Esophagus squamous epithelium (tissue), 5 donors: ENCODE measurements around the gene CNTNAP4. TPM values are rescaled to one million over a fixed set of nuclear protein-coding genes. Genes with fewer than 3 reads are reported as not detected.

Source experiments
- DNase-seq: peaks from one replicate; lab custom pipeline; 2025; lab: John Stamatoyannopoulos, UW
- H3K27ac ChIP-seq, 4 donors: fragments of 200-600 bp; sonication (generic); one replicate each; pipeline ENCODE4 v1.5.1; 2016 to 2019; ENCODE audit warnings: mild to moderate bottlenecking in 1 of 4
- H3K27me3 ChIP-seq, 4 donors: fragments of 200-600 bp; sonication (generic); 1 replicate in 3 of 4; 2 replicates in 1 of 4; pipeline versions ENCODE4 v1.5.1 to v1.6.0; 2017 to 2021; ENCODE audit warnings: antibody characterized with exemption in 1 of 4
- H3K36me3 ChIP-seq, 3 donors: fragments of 200-600 bp; sonication (generic); one replicate each; pipeline ENCODE4 v1.5.1; 2016 to 2019
- H3K4me1 ChIP-seq, 3 donors: fragments of 200-600 bp; sonication (generic); one replicate each; pipeline ENCODE4 v1.5.1; 2017 to 2019
- H3K4me3 ChIP-seq, 4 donors: fragments of 200-600 bp; sonication (generic); 1 replicate in 3 of 4; 2 replicates in 1 of 4; pipeline ENCODE4 v1.5.1; 2016 to 2019; ENCODE audit warnings: mild to moderate bottlenecking in 2 of 4, moderate library complexity in 1 of 4
- H3K9me3 ChIP-seq, 3 donors: fragments of 200-600 bp; sonication (generic); one replicate each; pipeline ENCODE4 v1.5.1; 2016 to 2019
- POLR2A ChIP-seq, 4 donors: fragments of 450-650 bp; IDR thresholded peaks; one replicate each; pipeline ENCODE4 v1.6.1; 2017; ENCODE audit warnings: antibody characterized with exemption in 4 of 4, mild to moderate bottlenecking in 4 of 4, moderate library complexity in 3 of 4
- WGBS, 2 donors: methylation state at CpG; one replicate each; pipeline ENCODE4 v1.1.5; 2018; 5-methylcytosine and 5-hydroxymethylcytosine counted together
- intact Hi-C: fragments of 100-400 bp; cut with DNase I; formaldehyde crosslinking; loops from one replicate; pipeline ENCODE4 v1.15.0; 2022
- total RNA-seq, 4 donors: library from RNA; depleted of rRNA; stranded (reverse); fragments of >200 nt; gene quantifications; one replicate each; pipeline ENCODE4 v1.1.0, GENCODE V29; 2016
- TF ChIP-seq, protein P1 (sequence below), 6 experiments: fragments of 450-650 bp in 4 of 6; fragments of 200-600 bp in 2 of 6; sonication (generic) in 2 of 6; IDR thresholded peaks; one replicate each; pipeline ENCODE4 v1.5.1; 2016 to 2019; ENCODE audit warnings: antibody characterized with exemption in 6 of 6, mild to moderate bottlenecking in 4 of 6, moderate library complexity in 4 of 6
- donor health status: DM: yes; HTN: yes; CAD: no.

The CNTNAP4 gene
- total RNA-seq, 4 donors from 2014 or later = not detected

DNA sequence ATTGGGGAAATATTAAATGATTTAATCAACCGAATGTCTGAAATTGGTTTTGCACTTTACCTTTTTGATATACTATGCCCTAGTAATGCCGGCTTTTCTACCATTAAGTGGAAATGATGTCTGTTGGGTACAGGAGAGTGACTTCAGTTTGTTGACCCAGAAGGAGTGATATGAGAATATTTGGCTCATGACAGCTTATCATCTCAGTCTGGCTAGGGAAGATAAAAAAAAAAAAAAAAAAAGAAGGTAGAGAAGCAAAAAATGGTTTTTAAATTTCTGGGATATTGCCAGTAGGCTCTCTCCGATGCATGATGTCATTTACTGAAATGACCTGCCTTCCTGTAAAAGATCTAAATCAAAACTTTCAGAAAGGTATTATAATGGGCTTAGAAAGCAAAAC is 69.0 kb downstream of the CNTNAP4 start:
- TF ChIP-seq, protein P1, sequence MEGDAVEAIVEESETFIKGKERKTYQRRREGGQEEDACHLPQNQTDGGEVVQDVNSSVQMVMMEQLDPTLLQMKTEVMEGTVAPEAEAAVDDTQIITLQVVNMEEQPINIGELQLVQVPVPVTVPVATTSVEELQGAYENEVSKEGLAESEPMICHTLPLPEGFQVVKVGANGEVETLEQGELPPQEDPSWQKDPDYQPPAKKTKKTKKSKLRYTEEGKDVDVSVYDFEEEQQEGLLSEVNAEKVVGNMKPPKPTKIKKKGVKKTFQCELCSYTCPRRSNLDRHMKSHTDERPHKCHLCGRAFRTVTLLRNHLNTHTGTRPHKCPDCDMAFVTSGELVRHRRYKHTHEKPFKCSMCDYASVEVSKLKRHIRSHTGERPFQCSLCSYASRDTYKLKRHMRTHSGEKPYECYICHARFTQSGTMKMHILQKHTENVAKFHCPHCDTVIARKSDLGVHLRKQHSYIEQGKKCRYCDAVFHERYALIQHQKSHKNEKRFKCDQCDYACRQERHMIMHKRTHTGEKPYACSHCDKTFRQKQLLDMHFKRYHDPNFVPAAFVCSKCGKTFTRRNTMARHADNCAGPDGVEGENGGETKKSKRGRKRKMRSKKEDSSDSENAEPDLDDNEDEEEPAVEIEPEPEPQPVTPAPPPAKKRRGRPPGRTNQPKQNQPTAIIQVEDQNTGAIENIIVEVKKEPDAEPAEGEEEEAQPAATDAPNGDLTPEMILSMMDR (IDR thresholded peaks at IDR 0.05) = no peak
- no peak for TF ChIP-seq POLR2A (IDR thresholded peaks at IDR 0.05)
- H3K9me3 ChIP-seq = no peaks in the 10 kb centered on the region
- H3K27ac ChIP-seq = no peak overlapping the region
- H3K27me3 ChIP-seq = no peaks in the 10 kb centered on the region
- no peaks in the 10 kb centered on the region for H3K4me1 ChIP-seq
- DNase-seq = no peak
- 68 to 82% methylated on average over 3 of the region's 3 CpGs for WGBS, 2 donors
- no peaks in the 10 kb centered on the region for H3K36me3 ChIP-seq
- H3K4me3 ChIP-seq = no peak overlapping the region
- intact Hi-C loops = no loop called here

GRCh38 chr16:76351441-76351840 is 74.2 kb downstream of the CNTNAP4 start:
- no peaks in the 10 kb centered on the region for H3K27me3 ChIP-seq
- H3K9me3 ChIP-seq = no peaks in the 10 kb centered on the region
- intact Hi-C loops = no loop called here
- no peak overlapping the region for H3K27ac ChIP-seq
- H3K4me3 ChIP-seq = no peak overlapping the region
- 69 to 74% methylated on average over 5 of the region's 5 CpGs for WGBS, 2 donors
- TF ChIP-seq POLR2A (IDR thresholded peaks at IDR 0.05) = no peak
- TF ChIP-seq, protein P1 (IDR thresholded peaks at IDR 0.05) = no peak
- DNase-seq = no peak
- H3K4me1 ChIP-seq = no peaks in the 10 kb centered on the region
- no peaks in the 10 kb centered on the region for H3K36me3 ChIP-seq

DNA sequence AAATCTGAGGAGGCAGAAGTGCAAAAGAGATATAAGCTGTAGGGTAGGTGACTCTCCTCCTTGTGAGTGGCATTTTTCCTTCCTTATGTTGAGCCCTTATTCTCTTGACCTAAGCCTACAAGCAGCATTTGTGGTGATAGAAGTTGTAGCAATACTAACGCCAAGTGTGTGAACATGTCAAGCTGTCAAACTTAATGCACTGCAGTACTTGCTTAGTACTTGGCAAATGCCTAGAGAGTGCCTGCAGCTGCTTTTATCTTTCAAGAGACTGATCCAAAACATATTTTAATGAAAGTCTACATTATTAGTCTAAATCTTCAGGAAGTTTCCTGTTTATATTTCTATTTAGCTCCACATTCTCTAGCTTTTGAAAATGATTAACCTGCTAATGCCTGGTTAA is 83.2 kb downstream of the CNTNAP4 start:
- no peaks in the 10 kb centered on the region for H3K9me3 ChIP-seq
- H3K36me3 ChIP-seq = no peaks in the 10 kb centered on the region
- DNase-seq = no peak
- H3K27me3 ChIP-seq = no peaks in the 10 kb centered on the region
- no peak for TF ChIP-seq POLR2A (IDR thresholded peaks at IDR 0.05)
- TF ChIP-seq, protein P1 (IDR thresholded peaks at IDR 0.05) = no peak
- no peak overlapping the region for H3K27ac ChIP-seq
- no peak overlapping the region for H3K4me3 ChIP-seq
- no peaks in the 10 kb centered on the region for H3K4me1 ChIP-seq
- intact Hi-C loops = no loop called here
- WGBS, 2 donors = 28 to 35% methylated on average over 1 of the region's 1 CpG

GRCh38 chr16:76370344-76370743 is 93.1 kb downstream of the CNTNAP4 start:
- 17 to 40% methylated on average over 4 of the region's 4 CpGs for WGBS, 2 donors
- Histone ChIP-seq H3K36me3 (no peaks in the 10 kb centered on the region), H3K27me3 (no peaks in the 10 kb centered on the region), H3K4me3 (no peak overlapping the region), H3K4me1 (no peaks in the 10 kb centered on the region), H3K9me3 (no peaks in the 10 kb centered on the region), H3K27ac (no peak overlapping the region)
- no peak for DNase-seq
- intact Hi-C loops = no loop called here
- TF ChIP-seq, protein P1 (IDR thresholded peaks at IDR 0.05) = no peak
- TF ChIP-seq POLR2A (IDR thresholded peaks at IDR 0.05) = no peak

- 81 to 83% methylated on average over 3 of the region's 3 CpGs for WGBS, 2 donors
- no peaks in the 10 kb centered on the region for H3K9me3 ChIP-seq
- intact Hi-C loops = no loop called here
These were observed 94.2 kb downstream of the CNTNAP4 start for GRCh38 chr16:76371441-76371840.

More at GRCh38 chr16:76371441-76371840, 94.2 kb downstream of the CNTNAP4 start:
- Histone ChIP-seq H3K27me3 (no peaks in the 10 kb centered on the region), H3K36me3 (no peaks in the 10 kb centered on the region), H3K4me1 (no peaks in the 10 kb centered on the region), H3K27ac (no peak overlapping the region), H3K4me3 (no peak overlapping the region)
- TF ChIP-seq, protein P1 (IDR thresholded peaks at IDR 0.05) = no peak
- TF ChIP-seq POLR2A (IDR thresholded peaks at IDR 0.05) = no peak
- no peak for DNase-seq
